HL-60 (cell line): ENCODE data around the gene NDUFAF8.

Experiments
- CTCF ChIP-seq: IDR thresholded peaks from one replicate; pipeline ENCODE4 v1.5.1; 2011; ENCODE audit warnings: low read length, control low read depth, inconsistent platforms; ENCODE audit not compliant: insufficient read depth
- POLR2AphosphoS5 ChIP-seq: IDR thresholded peaks from 2 replicates; pipeline ENCODE4 v1.6.1; 2012; ENCODE audit warnings: low read depth
- REST ChIP-seq: IDR thresholded peaks from 2 replicates; pipeline ENCODE4 v1.6.1; 2012; ENCODE audit warnings: low read depth; ENCODE audit not compliant: insufficient replicate concordance
- SPI1 ChIP-seq: IDR thresholded peaks from 2 replicates; pipeline ENCODE4 v1.6.1; 2012; ENCODE audit warnings: low read depth, mild to moderate bottlenecking, borderline replicate concordance

GRCh38 chr17:81233316-81233715 is 5.8 kb upstream of the NDUFAF8 start:
- TF ChIP-seq CTCF (no peak), SPI1 (no peak), REST (no peak), POLR2AphosphoS5 (no peak)
